ENCODE measurements around the gene KCNC1. TPM values are rescaled to one million over a fixed set of nuclear protein-coding genes. Genes with fewer than 3 reads are reported as not detected.
A peak's percentile ranks its signal among the peaks of the same experiment; 100 is the strongest.

KCNC1 gene
- total and polyA plus RNA-seq, 2 experiments from 2014 or later, result 0.01 to 0.20 TPM

- Histone ChIP-seq H3K9me2 (replicated peaks; ENCODE audit: insufficient read depth) (no peaks in the 10 kb centered on the region), H2AFZ (no peak overlapping the region), H3K9me3 (ENCODE audit: low read depth) (no peaks in the 10 kb centered on the region), H3K4me2 (no peak overlapping the region), H4K20me1 (ENCODE audit: insufficient read depth, poor library complexity, severe bottlenecking) (no peaks in the 10 kb centered on the region), H3K27ac (no peak overlapping the region), H3K36me3 (replicated peaks; ENCODE audit: insufficient read depth, low read depth) (no peaks in the 10 kb centered on the region), H3K27me3 (no peaks in the 10 kb centered on the region), H3K4me1 (ENCODE audit: insufficient read depth) (no peaks in the 10 kb centered on the region), H3K4me3 (no peak overlapping the region), H3K79me2 (no peaks in the 10 kb centered on the region)
- TF ChIP-seq EZH2 (IDR thresholded peaks at IDR 0.05; ENCODE audit: borderline replicate concordance), result no peak
- TF ChIP-seq, protein P1, sequence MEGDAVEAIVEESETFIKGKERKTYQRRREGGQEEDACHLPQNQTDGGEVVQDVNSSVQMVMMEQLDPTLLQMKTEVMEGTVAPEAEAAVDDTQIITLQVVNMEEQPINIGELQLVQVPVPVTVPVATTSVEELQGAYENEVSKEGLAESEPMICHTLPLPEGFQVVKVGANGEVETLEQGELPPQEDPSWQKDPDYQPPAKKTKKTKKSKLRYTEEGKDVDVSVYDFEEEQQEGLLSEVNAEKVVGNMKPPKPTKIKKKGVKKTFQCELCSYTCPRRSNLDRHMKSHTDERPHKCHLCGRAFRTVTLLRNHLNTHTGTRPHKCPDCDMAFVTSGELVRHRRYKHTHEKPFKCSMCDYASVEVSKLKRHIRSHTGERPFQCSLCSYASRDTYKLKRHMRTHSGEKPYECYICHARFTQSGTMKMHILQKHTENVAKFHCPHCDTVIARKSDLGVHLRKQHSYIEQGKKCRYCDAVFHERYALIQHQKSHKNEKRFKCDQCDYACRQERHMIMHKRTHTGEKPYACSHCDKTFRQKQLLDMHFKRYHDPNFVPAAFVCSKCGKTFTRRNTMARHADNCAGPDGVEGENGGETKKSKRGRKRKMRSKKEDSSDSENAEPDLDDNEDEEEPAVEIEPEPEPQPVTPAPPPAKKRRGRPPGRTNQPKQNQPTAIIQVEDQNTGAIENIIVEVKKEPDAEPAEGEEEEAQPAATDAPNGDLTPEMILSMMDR (IDR thresholded peaks at IDR 0.05; ENCODE audit: poor library complexity), result no peak
- no peak for TF ChIP-seq EZH2phosphoT487 (IDR thresholded peaks at IDR 0.05; ENCODE audit: low read depth, severe bottlenecking, unreplicated experiment)
- DNase-seq (ENCODE audit: low spot score), result no peak
- WGBS (ENCODE audit: low lambda C conversion rate, missing lambda C conversion rate), result 84% methylated on average over 10 of the region's 10 CpGs
Measured at GRCh38 chr11:17753641-17754040, 19.1 kb downstream of the KCNC1 start.

DNA sequence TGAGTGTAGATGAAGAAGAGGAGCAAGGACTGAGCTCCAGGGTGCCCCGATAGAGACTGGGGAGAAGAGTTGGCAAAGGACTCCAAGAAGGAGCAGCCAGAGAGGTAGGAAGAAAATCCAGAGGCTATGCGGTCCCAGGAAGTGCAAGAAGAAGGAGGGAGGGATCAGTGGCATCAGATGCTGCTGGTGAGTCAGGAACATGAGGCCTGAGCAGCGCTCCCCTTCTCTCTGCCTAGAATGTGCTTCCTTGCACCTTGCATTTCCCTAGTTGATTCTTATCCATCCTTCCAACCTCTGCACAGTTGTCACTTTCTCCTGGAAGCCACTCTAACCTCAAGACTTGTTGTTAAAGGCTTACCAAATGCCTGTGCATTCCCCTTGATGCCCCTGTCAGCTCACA is 21.3 kb downstream of the KCNC1 start:
- no peak for DNase-seq (ENCODE audit: low spot score)
- no peaks in the 10 kb centered on the region for H3K27me3 ChIP-seq
- H3K9me3 ChIP-seq (ENCODE audit: low read depth), result no peaks in the 10 kb centered on the region
- no peaks in the 10 kb centered on the region for H3K36me3 ChIP-seq (replicated peaks; ENCODE audit: insufficient read depth, low read depth)
- no peak overlapping the region for H3K27ac ChIP-seq
- no peak overlapping the region for H3K4me2 ChIP-seq
- TF ChIP-seq, protein P1 (IDR thresholded peaks at IDR 0.05; ENCODE audit: poor library complexity), result no peak
- TF ChIP-seq EZH2phosphoT487 (IDR thresholded peaks at IDR 0.05; ENCODE audit: low read depth, severe bottlenecking, unreplicated experiment), result no peak
- TF ChIP-seq EZH2 (IDR thresholded peaks at IDR 0.05; ENCODE audit: borderline replicate concordance), result no peak
- no peak overlapping the region for H2AFZ ChIP-seq
- no peaks in the 10 kb centered on the region for H3K4me1 ChIP-seq (ENCODE audit: insufficient read depth)
- no peaks in the 10 kb centered on the region for H3K9me2 ChIP-seq (replicated peaks; ENCODE audit: insufficient read depth)
- H3K4me3 ChIP-seq, result no peak overlapping the region
- H4K20me1 ChIP-seq (ENCODE audit: insufficient read depth, poor library complexity, severe bottlenecking), result no peaks in the 10 kb centered on the region
- WGBS (ENCODE audit: low lambda C conversion rate, missing lambda C conversion rate), result 94% methylated on average over 3 of the region's 3 CpGs
- H3K79me2 ChIP-seq, result no peaks in the 10 kb centered on the region

- Histone ChIP-seq H3K36me3 (replicated peaks; ENCODE audit: insufficient read depth, low read depth) (no peaks in the 10 kb centered on the region), H3K27ac (no peak overlapping the region), H3K4me1 (ENCODE audit: insufficient read depth) (no peaks in the 10 kb centered on the region), H3K9me2 (replicated peaks; ENCODE audit: insufficient read depth) (no peaks in the 10 kb centered on the region), H3K27me3 (no peaks in the 10 kb centered on the region), H3K9me3 (ENCODE audit: low read depth) (no peaks in the 10 kb centered on the region), H3K4me2 (no peak overlapping the region), H3K79me2 (no peaks in the 10 kb centered on the region), H3K4me3 (no peak overlapping the region), H2AFZ (no peak overlapping the region), H4K20me1 (ENCODE audit: insufficient read depth, poor library complexity, severe bottlenecking) (no peaks in the 10 kb centered on the region)
- DNase-seq (ENCODE audit: low spot score), result peak; percentile 66
- TF ChIP-seq EZH2phosphoT487 (IDR thresholded peaks at IDR 0.05; ENCODE audit: low read depth, severe bottlenecking, unreplicated experiment) (no peak), EZH2 (IDR thresholded peaks at IDR 0.05; ENCODE audit: borderline replicate concordance) (no peak)
- TF ChIP-seq, protein P1 (IDR thresholded peaks at IDR 0.05; ENCODE audit: poor library complexity), result peak; percentile 48
- WGBS (ENCODE audit: low lambda C conversion rate, missing lambda C conversion rate), result 58% methylated on average over 23 of the region's 23 CpGs
Measured at GRCh38 chr11:17760102-17761029, 25.8 kb downstream of the KCNC1 start.
